Endothelial cell of umbilical vein (primary cell): ENCODE data around the gene KRTAP11-1.

ENCODE experiments used
- CTCF ChIP-seq, 2 donors: IDR thresholded peaks; 1 replicate in 1 of 2; 2 replicates in 1 of 2; pipeline ENCODE4 v1.5.1; 2011; ENCODE audit warnings: low read length in 2 of 2, mild to moderate bottlenecking in 2 of 2, moderate library complexity in 2 of 2, control low read depth in 1 of 2, inconsistent platforms in 1 of 2, low read depth in 1 of 2; ENCODE audit not compliant: insufficient read depth in 1 of 2; ENCODE audit errors: extremely low read depth in 1 of 2
- POLR2A ChIP-seq: IDR thresholded peaks from 2 replicates; pipeline ENCODE4 v1.6.1; 2012; ENCODE audit warnings: low read depth, mild to moderate bottlenecking, control low read depth, low read length

- TF ChIP-seq POLR2A, result no peak
- no peak for TF ChIP-seq CTCF (IDR thresholded peaks at IDR 0.05; ENCODE audit: extremely low read depth in 1 of 2, insufficient read depth in 1 of 2, low read depth in 1 of 2, low read length in 2 of 2)
Measured at GRCh38 chr21:30838536-30838935, 42.8 kb downstream of the KRTAP11-1 start.
